ENCODE data around the gene ARL5C.

ARL5C gene

GRCh38 chr17:39108461-39109375 lies 57.2 kb downstream of the ARL5C start:
- no peak for DNase-seq (ENCODE audit: low read depth, low spot score)

GRCh38 chr17:39107973-39108372 lies 58.0 kb downstream of the ARL5C start:
- DNase-seq (ENCODE audit: low read depth, low spot score), result no peak

- DNase-seq (ENCODE audit: low read depth, low spot score), result no peak
Measured at GRCh38 chr17:39107155-39107554, 58.8 kb downstream of the ARL5C start.

Data from activated CD4-positive, CD25-positive, alpha-beta regulatory T cell treated with anti-CD3 and anti-CD28 coated beads, Interleukin-2, amount 50 U/mL, for 16 hours (primary cell).